H9 (cell line): Measurements from ENCODE around the gene DNMT3B. TPM values are rescaled to one million over a fixed set of nuclear protein-coding genes. Genes with fewer than 3 reads are reported as not detected.

Experiments
- DNase-seq: peaks from one replicate; pipeline ENCODE4 v3.0.0-alpha.2; 2017
- H2AFZ ChIP-seq: one replicate; pipeline ENCODE4 v1.6.1; 2013; ENCODE audit warnings: mild to moderate bottlenecking, low read length, control low read depth, moderate library complexity
- H2AK5ac ChIP-seq: 2 replicates; pipeline ENCODE4 v1.6.1; 2013; ENCODE audit warnings: low read length, control low read depth, mixed read lengths; ENCODE audit not compliant: insufficient read length
- H2BK120ac ChIP-seq: one replicate; pipeline ENCODE4 v1.6.1; 2013; ENCODE audit warnings: low read depth, mild to moderate bottlenecking, low read length, control low read depth, inconsistent platforms; ENCODE audit not compliant: poor library complexity, severe bottlenecking
- H2BK12ac ChIP-seq: 2 replicates; pipeline ENCODE4 v1.6.1; 2013; ENCODE audit warnings: low read length, control low read depth, mixed read lengths, low read depth; ENCODE audit not compliant: insufficient read length
- H2BK15ac ChIP-seq: 2 replicates; pipeline ENCODE4 v1.6.1; 2013; ENCODE audit warnings: low read depth, low read length, control low read depth
- H2BK20ac ChIP-seq: one replicate; pipeline ENCODE4 v1.6.1; 2013; ENCODE audit warnings: low read depth, mild to moderate bottlenecking, low read length, control low read depth, inconsistent platforms; ENCODE audit not compliant: poor library complexity, severe bottlenecking
- H2BK5ac ChIP-seq: 2 replicates; pipeline ENCODE4 v1.6.1; 2013; ENCODE audit warnings: low read length, control low read depth, mixed read lengths; ENCODE audit not compliant: insufficient read length
- H3K14ac ChIP-seq: 2 replicates; pipeline ENCODE4 v1.6.1; 2013; ENCODE audit warnings: low read length, control low read depth; ENCODE audit not compliant: insufficient read depth
- H3K18ac ChIP-seq: 2 replicates; pipeline ENCODE4 v1.6.1; 2013; ENCODE audit warnings: low read depth, mild to moderate bottlenecking, mixed read lengths, low read length, control low read depth; ENCODE audit not compliant: insufficient read length
- H3K23ac ChIP-seq: 2 replicates; pipeline ENCODE4 v1.6.1; 2013; ENCODE audit warnings: low read length, control low read depth, mixed read lengths, low read depth; ENCODE audit not compliant: insufficient read length
- H3K23me2 ChIP-seq: 2 replicates; pipeline ENCODE4 v1.6.1; 2013; ENCODE audit warnings: low read depth, mild to moderate bottlenecking, mixed read lengths, low read length, control low read depth; ENCODE audit not compliant: insufficient read length, poor library complexity, severe bottlenecking
- H3K27ac ChIP-seq: 2 replicates; pipeline ENCODE4 v1.5.1; 2013; ENCODE audit warnings: low read length, control low read depth, mixed read lengths, low read depth; ENCODE audit not compliant: insufficient read length
- H3K27me3 ChIP-seq: 2 replicates; pipeline ENCODE4 v1.6.1; 2013; ENCODE audit warnings: low read length, control low read depth, inconsistent platforms; ENCODE audit not compliant: insufficient read depth
- H3K4ac ChIP-seq: 2 replicates; pipeline ENCODE4 v1.6.1; 2013; ENCODE audit warnings: low read depth, mild to moderate bottlenecking, control low read depth, inconsistent platforms, low read length, moderate library complexity
- H3K4me1 ChIP-seq: 2 replicates; pipeline ENCODE4 v1.6.1; 2013; ENCODE audit warnings: low read length, control low read depth, inconsistent platforms; ENCODE audit not compliant: insufficient read depth
- H3K4me2 ChIP-seq: 2 replicates; pipeline ENCODE4 v1.6.1; 2013; ENCODE audit warnings: low read length, control low read depth, mixed read lengths; ENCODE audit not compliant: insufficient read length, insufficient read depth
- H3K56ac ChIP-seq: 2 replicates; pipeline ENCODE4 v1.6.1; 2013; ENCODE audit warnings: low read depth, mild to moderate bottlenecking, mixed read lengths, low read length, control low read depth; ENCODE audit not compliant: insufficient read length
- H3K79me1 ChIP-seq: 2 replicates; pipeline ENCODE4 v1.6.1; 2013; ENCODE audit warnings: low read depth, mild to moderate bottlenecking, moderate library complexity, low read length, control low read depth, inconsistent platforms; ENCODE audit not compliant: insufficient read depth, poor library complexity, severe bottlenecking
- H3K79me2 ChIP-seq: 2 replicates; pipeline ENCODE4 v1.6.1; 2013; ENCODE audit warnings: low read length, control low read depth, inconsistent platforms; ENCODE audit not compliant: insufficient read depth
- H3K9ac ChIP-seq: 2 replicates; pipeline ENCODE4 v1.6.1; 2013; ENCODE audit warnings: low read length, control low read depth, mixed read lengths; ENCODE audit not compliant: insufficient read length; ENCODE audit errors: extremely low read depth
- H3K9me3 ChIP-seq: one replicate; pipeline ENCODE4 v1.6.1; 2013; ENCODE audit warnings: low read depth, low read length, inconsistent platforms; ENCODE audit not compliant: control insufficient read depth
- H3T11ph ChIP-seq: one replicate; pipeline ENCODE4 v1.6.1; 2013; ENCODE audit warnings: mild to moderate bottlenecking, low read length, control low read depth, inconsistent platforms
- H4K20me1 ChIP-seq: one replicate; pipeline ENCODE4 v1.6.1; 2013; ENCODE audit not compliant: control insufficient read depth, insufficient read length, insufficient read depth
- H4K5ac ChIP-seq: 2 replicates; pipeline ENCODE4 v1.6.1; 2013; ENCODE audit warnings: low read depth, mild to moderate bottlenecking, mixed read lengths, low read length, control low read depth; ENCODE audit not compliant: insufficient read length
- H4K8ac ChIP-seq: replicated peaks from 2 replicates; pipeline ENCODE4 v1.6.1; 2013; ENCODE audit warnings: low read length, control low read depth, mixed read lengths, low read depth; ENCODE audit not compliant: insufficient read length
- H4K91ac ChIP-seq: 2 replicates; pipeline ENCODE4 v1.6.1; 2013; ENCODE audit warnings: low read depth, mild to moderate bottlenecking, moderate library complexity, mixed read lengths, low read length, control low read depth; ENCODE audit not compliant: insufficient read length
- H3K27ac Mint-ChIP-seq, 3 experiments: 2 replicates in 2 of 3; 3 replicates in 1 of 3; pipeline ENCODE4 v1.8.0; 2020 to 2021; ENCODE audit warnings: mixed read lengths in 3 of 3, mild to moderate bottlenecking in 1 of 3, moderate library complexity in 1 of 3
- H3K27me3 Mint-ChIP-seq: 2 replicates; pipeline ENCODE4 v1.8.0; 2021; ENCODE audit warnings: low read depth, mild to moderate bottlenecking, moderate library complexity, mixed read lengths
- H3K36me3 Mint-ChIP-seq, 3 experiments: 2 replicates in 2 of 3; 3 replicates in 1 of 3; pipeline ENCODE4 v1.8.0; 2020 to 2021; ENCODE audit warnings: low read depth in 3 of 3, mixed read lengths in 3 of 3; ENCODE audit not compliant: insufficient read depth in 1 of 3
- H3K4me1 Mint-ChIP-seq, 2 experiments: 2 replicates each; pipeline ENCODE4 v1.8.0; 2020; ENCODE audit warnings: mixed read lengths in 2 of 2
- H3K4me3 Mint-ChIP-seq, 2 experiments: 2 replicates in 1 of 2; 3 replicates in 1 of 2; pipeline ENCODE4 v1.8.0; 2020 to 2021; ENCODE audit warnings: mild to moderate bottlenecking in 2 of 2, mixed read lengths in 2 of 2, moderate library complexity in 1 of 2
- H3K9me3 Mint-ChIP-seq, 2 experiments: 2 replicates in 1 of 2; 3 replicates in 1 of 2; pipeline ENCODE4 v1.8.0; 2020; ENCODE audit warnings: mild to moderate bottlenecking in 2 of 2, mixed read lengths in 2 of 2, moderate library complexity in 1 of 2
- CTCF ChIP-seq: fragments of 200-600 bp; sonication (generic); conservative IDR thresholded peaks from 3 replicates; pipeline ENCODE4 v1.8.0; 2021; ENCODE audit warnings: antibody characterized with exemption, mild to moderate bottlenecking
- WGBS: extraction: QIAGEN DNeasy Blood & Tissue Kit; methylation state at CpG from one replicate; pipeline ENCODE4 v1.1.7; 2013; ENCODE audit warnings: missing lambda C conversion rate, low lambda C conversion rate, mixed read lengths; ENCODE audit not compliant: insufficient read length; ENCODE audit errors: extremely low coverage; 5-methylcytosine and 5-hydroxymethylcytosine counted together
- total RNA-seq: library from RNA; stranded (reverse); gene quantifications from 2 replicates; pipeline ENCODE4 v1.2.1, GENCODE V29; 2021

The DNMT3B gene
- total RNA-seq, 1 experiment from 2014 or later, result 980 TPM

- Histone ChIP-seq H3T11ph (no peak overlapping the region), H2AK5ac (no peak overlapping the region), H2BK120ac (no peak overlapping the region), H2BK20ac (no peak overlapping the region), H3K9ac (no peak overlapping the region), H3K23ac (no peak overlapping the region), H3K27ac (no peak overlapping the region), H4K8ac (no peak overlapping the region), H3K79me2 (no peaks in the 10 kb centered on the region), H3K79me1 (peaks cover 5% of the 10 kb centered on the region), H3K4me2 (no peak overlapping the region), H3K23me2 (no peaks in the 10 kb centered on the region), H3K14ac (no peak overlapping the region), H2AFZ (no peak overlapping the region), H2BK5ac (no peak overlapping the region), H2BK15ac (no peak overlapping the region), H3K18ac (no peak overlapping the region), H4K20me1 (no peaks in the 10 kb centered on the region), H4K5ac (no peak overlapping the region), H4K91ac (no peak overlapping the region), H3K4ac (no peak overlapping the region), H2BK12ac (no peak overlapping the region), H3K4me1 (no peaks in the 10 kb centered on the region), H3K27me3 (no peaks in the 10 kb centered on the region), H3K56ac (no peak overlapping the region), H3K9me3 (no peaks in the 10 kb centered on the region)
- no peak overlapping the region for H3K4me3 Mint-ChIP-seq
- peaks cover 79 to 99% (median 96%) of the 10 kb centered on the region in 3 experiments for H3K36me3 Mint-ChIP-seq
- H3K27ac Mint-ChIP-seq, result peak overlapping the region in 2 of 3 experiments; percentile 92 to 95; a peak in 4 of 7 replicates
- WGBS, result no CpG with 5 or more reads among the region's 3 CpGs
- no peak for TF ChIP-seq CTCF
- peaks cover 2% of the 10 kb centered on the region; the same call in 1 of the 2 replicates for H3K27me3 Mint-ChIP-seq
- no peaks in the 10 kb centered on the region for H3K9me3 Mint-ChIP-seq
- no peak for DNase-seq
- peaks cover 19 to 40% of the 10 kb centered on the region in 2 experiments for H3K4me1 Mint-ChIP-seq
Observed at GRCh38 chr20:32792316-32792715, 30.1 kb downstream of the DNMT3B start.
